Camera-type eye (tissue), 1 donor: ENCODE data around the gene MYL9. TPM values are rescaled to one million over a fixed set of nuclear protein-coding genes. Genes with fewer than 3 reads are reported as not detected.

Experiments
- total RNA-seq: library from RNA; depleted of rRNA; stranded (reverse); fragments of >200 nt; gene quantifications from one replicate; pipeline ENCODE4 v1.2.3, GENCODE V29; 2014

The MYL9 gene
- 15.0 TPM for total RNA-seq

GRCh38 chr20:36541227-36541767, at the start of gene MYL9:
Gene MYL9, plus strand, starts transcription at chr20:36541519. Its CDS starts 3,366 bp downstream, at chr20:36544885.

GRCh38 chr20:36573103-36573797, 31.9 kb downstream of the MYL9 start, which contains the start of gene TGIF2:
Gene TGIF2, plus strand, starts transcription at chr20:36573597. Its CDS starts 5,178 bp downstream, at chr20:36578775.

Other genes with a start within 250 kb of the MYL9 start
- 48.9 TPM for gene DLGAP4, start 235.2 kb upstream of the MYL9 start, total RNA-seq
- 34.1 TPM for gene TGIF2, start 32.1 kb downstream of the MYL9 start, total RNA-seq
- 39.8 TPM for gene RAB5IF, start 64.3 kb downstream of the MYL9 start, total RNA-seq
- 0.38 TPM for gene SLA2, start 104.7 kb downstream of the MYL9 start, total RNA-seq
- gene NDRG3, start 204.6 kb downstream of the MYL9 start, total RNA-seq: 65.0 TPM
- 13.9 TPM for gene DSN1, start 232.2 kb downstream of the MYL9 start, total RNA-seq